Muscle of leg (tissue), 11 donors: Measurements from ENCODE around the gene CCR3. TPM values are rescaled to one million over a fixed set of nuclear protein-coding genes. Genes with fewer than 3 reads are reported as not detected.

Source experiments
- DNase-seq: peaks from one replicate; pipeline ENCODE4 v3.0.0; 2013
- H3K27ac ChIP-seq: one replicate; pipeline ENCODE4 v1.5.1; 2013; ENCODE audit warnings: mild to moderate bottlenecking, low read length, control low read depth
- H3K27me3 ChIP-seq: one replicate; pipeline ENCODE4 v1.6.1; 2013; ENCODE audit warnings: low read length; ENCODE audit not compliant: control insufficient read depth, insufficient read depth
- H3K36me3 ChIP-seq: one replicate; pipeline ENCODE4 v1.6.1; 2013; ENCODE audit warnings: low read length; ENCODE audit not compliant: control insufficient read depth, insufficient read depth
- H3K4me1 ChIP-seq: one replicate; pipeline ENCODE4 v1.6.1; 2013; ENCODE audit warnings: low read length; ENCODE audit not compliant: control insufficient read depth, insufficient read depth
- H3K4me3 ChIP-seq: one replicate; pipeline ENCODE4 v1.5.1; 2013; ENCODE audit warnings: low read length, control low read depth
- H3K9me3 ChIP-seq: replicated peaks from 2 replicates; pipeline ENCODE4 v1.6.1; 2013; ENCODE audit warnings: low read depth, low read length; ENCODE audit not compliant: control insufficient read depth
- WGBS: methylation state at CpG from one replicate; pipeline ENCODE4 v1.1.5; 2013; ENCODE audit warnings: missing lambda C conversion rate; ENCODE audit not compliant: insufficient coverage; 5-methylcytosine and 5-hydroxymethylcytosine counted together
- polyA plus RNA-seq, 8 donors: library from polyadenylated mRNA; unstranded; fragments of 120-200 nt; gene quantifications; one replicate each; pipeline versions ENCODE4 v1.2.1 to v1.2.3, GENCODE V29; 2013; ENCODE audit warnings: inconsistent platforms in 1 of 8, low replicate concordance in 1 of 8; ENCODE audit not compliant: insufficient read length in 8 of 8, insufficient read depth in 1 of 8
- total RNA-seq: library from RNA; stranded (reverse); fragments of 120-200 nt; gene quantifications from one replicate; pipeline ENCODE4 v1.2.4, GENCODE V29; 2013

CCR3 gene
- total and polyA plus RNA-seq, 9 donors = not detected

DNA sequence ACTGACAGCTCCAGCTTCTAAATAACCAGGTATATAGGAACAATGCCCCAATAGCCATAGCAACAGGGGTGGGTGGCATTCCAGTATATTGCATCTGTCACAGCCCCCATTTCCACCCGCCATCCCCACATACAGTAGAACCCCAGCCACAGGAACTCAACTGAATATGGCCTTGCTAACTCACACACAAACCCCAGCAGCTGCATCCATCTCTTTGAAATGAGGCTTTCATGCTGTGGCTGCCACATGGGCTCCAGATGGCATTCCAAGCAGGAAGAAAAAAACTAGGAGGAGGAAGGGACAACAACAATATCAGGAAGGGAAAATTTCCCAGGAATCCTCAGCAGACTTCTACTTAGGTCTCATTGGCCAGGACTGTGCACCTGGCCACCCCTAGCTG lies 54.6 kb downstream of the CCR3 start:
- H3K4me3 ChIP-seq = no peak overlapping the region
- H3K27ac ChIP-seq = no peak overlapping the region
- no peak for DNase-seq
- H3K36me3 ChIP-seq = no peaks in the 10 kb centered on the region
- H3K4me1 ChIP-seq = no peaks in the 10 kb centered on the region
- no peaks in the 10 kb centered on the region for H3K9me3 ChIP-seq
- H3K27me3 ChIP-seq = no peaks in the 10 kb centered on the region
- WGBS = 67% methylated on average over 1 of the region's 1 CpG

DNA sequence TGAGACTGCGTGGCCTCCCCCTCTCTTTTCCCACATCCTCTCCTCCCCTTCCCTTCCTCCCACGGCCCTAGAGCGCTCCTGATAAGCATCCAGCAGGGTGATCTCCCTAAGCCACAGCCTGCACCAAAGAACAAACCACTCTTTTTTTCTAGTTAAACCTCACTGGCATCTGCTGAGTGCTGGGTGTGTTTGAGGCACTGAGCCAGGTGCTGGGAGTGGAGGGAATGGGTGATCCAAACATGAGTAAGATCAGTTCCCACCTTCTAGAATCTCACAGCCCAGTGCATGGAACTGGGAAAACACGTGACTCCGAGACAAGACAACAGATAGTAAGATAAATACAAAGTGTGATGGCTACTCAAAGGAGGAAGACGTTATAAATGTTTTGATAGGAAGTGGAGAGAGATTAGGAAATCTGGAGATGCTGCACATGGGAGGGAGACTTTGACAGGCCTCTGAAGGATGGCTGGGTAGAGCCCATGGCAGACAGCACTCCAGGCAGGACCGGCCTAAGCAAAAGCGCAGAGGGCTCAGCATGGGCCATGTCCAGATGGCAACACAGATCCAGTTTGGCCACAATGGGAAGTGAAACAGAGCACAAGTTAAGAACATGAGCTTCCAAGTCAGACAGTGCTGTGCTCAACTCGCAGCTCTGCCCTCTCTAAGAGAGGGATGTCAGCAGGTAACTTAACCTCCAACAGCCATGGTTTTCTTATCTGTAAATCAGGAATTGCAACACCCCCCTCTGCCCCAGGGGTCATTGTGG lies 55.6 kb downstream of the CCR3 start:
- Histone ChIP-seq H3K4me3 (no peak overlapping the region), H3K27ac (no peak overlapping the region), H3K36me3 (no peaks in the 10 kb centered on the region), H3K27me3 (no peaks in the 10 kb centered on the region), H3K4me1 (no peaks in the 10 kb centered on the region), H3K9me3 (no peaks in the 10 kb centered on the region)
- 79% methylated on average over 7 of the region's 9 CpGs for WGBS
- peak; percentile 49 for DNase-seq

DNA sequence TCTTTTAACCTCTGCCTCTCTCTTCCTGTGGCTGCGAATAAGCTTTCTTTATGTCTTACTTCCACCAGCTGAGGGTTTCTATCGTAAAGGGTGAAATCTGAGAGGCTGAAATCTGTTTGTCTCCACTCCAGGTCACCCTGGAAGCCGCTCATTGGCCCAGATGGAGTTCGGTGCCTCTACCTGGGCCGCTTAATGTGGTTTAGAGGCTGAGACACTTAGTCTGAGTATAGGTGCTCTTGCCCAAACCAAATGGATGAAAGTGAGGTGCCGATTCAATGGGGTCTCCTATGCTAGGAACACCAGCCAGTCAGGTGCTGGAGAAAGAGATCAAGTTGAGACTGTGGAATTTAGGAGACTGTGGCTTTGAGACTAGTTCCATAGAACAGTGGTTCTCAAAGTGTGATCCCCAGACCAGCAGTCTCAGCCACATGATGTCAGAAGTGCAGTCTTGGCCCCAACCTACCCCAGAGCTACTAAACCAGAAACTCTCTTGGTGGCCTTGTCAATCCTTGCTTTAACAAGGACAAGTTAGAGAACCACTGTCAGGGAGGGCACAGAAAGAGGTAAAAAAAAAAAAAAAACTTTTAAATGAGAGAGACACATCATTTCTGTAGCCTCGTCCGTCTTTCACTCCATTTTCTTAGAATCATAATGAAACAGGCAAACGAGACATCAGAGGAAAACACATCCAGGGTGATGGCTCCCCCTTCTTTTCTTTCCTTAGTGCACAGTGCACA lies 56.8 kb downstream of the CCR3 start:
- Histone ChIP-seq H3K27ac (no peak overlapping the region), H3K4me1 (no peaks in the 10 kb centered on the region), H3K36me3 (no peaks in the 10 kb centered on the region), H3K4me3 (no peak overlapping the region), H3K9me3 (no peaks in the 10 kb centered on the region), H3K27me3 (peaks cover 2% of the 10 kb centered on the region)
- DNase-seq = no peak
- WGBS = 82% methylated on average over 6 of the region's 9 CpGs

DNA sequence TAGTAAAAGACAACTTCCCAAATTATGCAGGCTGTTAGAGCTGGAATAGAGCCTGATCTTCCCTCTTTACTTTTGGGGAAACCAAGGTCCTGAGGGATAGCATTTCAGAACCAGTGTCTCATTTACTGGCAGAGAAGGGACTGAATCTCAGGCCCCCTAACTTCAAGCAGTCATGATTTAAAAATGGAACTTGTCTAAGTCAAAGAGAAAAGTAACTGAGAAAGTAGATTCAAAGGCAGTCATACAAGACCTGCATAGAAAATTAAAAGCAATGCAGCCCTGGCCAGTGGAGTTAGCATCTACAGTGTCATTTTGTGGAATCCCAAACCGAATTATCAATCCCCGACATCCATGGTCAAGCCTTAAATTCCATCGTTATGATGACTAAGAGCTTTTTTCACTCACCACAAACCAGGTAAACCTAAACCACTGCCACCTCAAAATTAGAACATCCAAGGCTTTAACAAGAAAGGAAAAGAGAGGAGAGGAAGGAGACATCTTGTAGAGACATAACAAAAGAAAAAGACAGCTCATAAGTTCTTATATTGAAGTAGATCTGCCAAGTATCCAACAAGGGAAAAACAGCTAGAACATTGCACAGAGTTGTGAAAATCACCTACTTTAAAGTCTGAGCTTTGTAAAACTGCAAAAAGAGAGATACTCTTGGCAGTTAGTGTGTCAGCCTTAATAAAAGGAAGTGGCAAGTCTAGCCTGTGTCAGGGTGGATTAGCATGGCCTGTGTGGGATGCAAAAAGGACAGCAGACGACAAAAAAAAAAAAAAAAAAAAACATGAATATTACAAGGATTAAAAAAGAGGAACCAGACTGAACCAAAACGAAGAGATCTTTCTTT lies 57.6 kb downstream of the CCR3 start:
- no peaks in the 10 kb centered on the region for H3K9me3 ChIP-seq
- H3K36me3 ChIP-seq = no peaks in the 10 kb centered on the region
- H3K4me1 ChIP-seq = no peaks in the 10 kb centered on the region
- peak; percentile 32 for DNase-seq
- no peak overlapping the region for H3K4me3 ChIP-seq
- WGBS = 77% methylated on average over 3 of the region's 5 CpGs
- H3K27me3 ChIP-seq = peaks cover 2% of the 10 kb centered on the region
- no peak overlapping the region for H3K27ac ChIP-seq

DNA sequence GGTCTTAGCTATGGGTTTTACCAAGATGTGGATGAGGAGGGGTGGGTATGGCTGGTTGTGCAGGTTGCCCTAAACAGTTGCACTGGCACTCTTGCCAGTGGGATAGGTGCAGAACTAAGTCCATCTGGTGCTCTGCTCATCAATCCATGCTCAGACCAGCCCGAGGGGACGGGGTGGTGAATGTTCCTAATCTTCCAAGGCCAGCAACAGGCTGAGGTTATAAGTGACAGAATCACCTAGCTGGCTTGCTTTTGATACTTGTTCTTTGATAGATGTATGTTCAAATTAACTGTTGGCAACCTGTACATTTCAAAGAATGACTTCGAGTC lies 58.2 kb downstream of the CCR3 start:
- Histone ChIP-seq H3K4me3 (no peak overlapping the region), H3K9me3 (no peaks in the 10 kb centered on the region), H3K27ac (no peak overlapping the region), H3K36me3 (no peaks in the 10 kb centered on the region), H3K4me1 (no peaks in the 10 kb centered on the region), H3K27me3 (peaks cover 2% of the 10 kb centered on the region)
- no peak for DNase-seq
- WGBS = no CpG with 5 or more reads among the region's 3 CpGs

DNA sequence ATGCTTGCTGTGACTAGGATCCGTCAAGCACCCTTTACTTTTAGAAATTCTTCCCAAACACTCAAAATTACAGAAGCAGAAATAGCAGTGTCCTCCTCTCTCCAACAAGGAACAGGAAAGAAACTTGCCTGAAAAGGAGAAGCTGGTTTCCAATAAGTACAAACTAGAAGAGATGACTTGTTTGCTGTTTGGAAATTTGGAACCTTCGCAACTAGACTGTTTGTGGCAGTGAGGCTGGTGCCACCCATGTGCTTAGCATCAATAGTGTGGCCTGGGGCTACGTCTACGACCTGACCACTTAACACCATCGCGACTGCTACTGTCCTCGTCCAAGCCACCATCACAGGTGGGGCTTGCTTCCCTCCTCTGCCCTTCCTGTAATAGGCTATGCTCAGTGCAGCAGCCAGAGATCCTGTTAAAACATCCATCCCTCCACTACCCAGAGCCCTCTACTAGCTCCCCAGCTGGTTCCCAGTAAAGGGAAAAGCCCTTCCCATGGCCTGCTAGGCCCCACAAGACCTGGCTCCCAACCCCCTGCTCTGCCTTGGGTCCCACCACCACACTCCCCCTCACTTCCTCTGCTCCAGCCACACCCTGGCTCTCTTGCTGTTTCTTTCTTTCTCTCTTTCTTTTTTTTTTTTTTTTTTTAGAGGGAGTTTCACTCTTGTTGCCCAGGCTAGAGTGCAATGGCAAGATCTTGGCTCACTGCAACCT lies 59.0 kb downstream of the CCR3 start:
- Histone ChIP-seq H3K36me3 (no peaks in the 10 kb centered on the region), H3K9me3 (no peaks in the 10 kb centered on the region), H3K4me1 (no peaks in the 10 kb centered on the region), H3K4me3 (no peak overlapping the region), H3K27ac (no peak overlapping the region), H3K27me3 (peaks cover 2% of the 10 kb centered on the region)
- DNase-seq = peak; percentile 25
- WGBS = 72% methylated on average over 6 of the region's 7 CpGs

DNA sequence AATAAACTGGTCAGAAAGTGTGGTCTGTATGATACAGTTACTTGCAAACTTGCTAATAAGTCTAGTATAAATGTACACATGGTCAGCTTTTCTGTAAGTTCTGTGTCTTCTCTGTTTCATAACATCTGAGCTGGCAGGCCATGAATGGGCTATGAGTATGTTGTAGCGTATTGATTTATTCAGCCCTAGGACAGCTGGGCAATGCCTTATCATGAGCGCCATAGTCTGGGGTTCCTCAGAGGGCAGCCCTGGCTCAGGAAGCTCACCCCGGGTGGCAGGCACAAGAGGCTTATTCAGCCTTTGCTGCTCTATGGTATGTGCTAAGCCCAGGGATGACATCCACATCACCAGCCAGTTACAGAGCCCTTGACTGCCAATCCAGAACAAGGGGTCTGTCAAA lies 61.0 kb downstream of the CCR3 start:
- no peak for DNase-seq
- Histone ChIP-seq H3K4me3 (no peak overlapping the region), H3K27me3 (peaks cover 7% of the 10 kb centered on the region), H3K36me3 (no peaks in the 10 kb centered on the region), H3K4me1 (no peaks in the 10 kb centered on the region), H3K9me3 (no peaks in the 10 kb centered on the region), H3K27ac (no peak overlapping the region)
- WGBS = 80% methylated on average over 2 of the region's 3 CpGs

DNA sequence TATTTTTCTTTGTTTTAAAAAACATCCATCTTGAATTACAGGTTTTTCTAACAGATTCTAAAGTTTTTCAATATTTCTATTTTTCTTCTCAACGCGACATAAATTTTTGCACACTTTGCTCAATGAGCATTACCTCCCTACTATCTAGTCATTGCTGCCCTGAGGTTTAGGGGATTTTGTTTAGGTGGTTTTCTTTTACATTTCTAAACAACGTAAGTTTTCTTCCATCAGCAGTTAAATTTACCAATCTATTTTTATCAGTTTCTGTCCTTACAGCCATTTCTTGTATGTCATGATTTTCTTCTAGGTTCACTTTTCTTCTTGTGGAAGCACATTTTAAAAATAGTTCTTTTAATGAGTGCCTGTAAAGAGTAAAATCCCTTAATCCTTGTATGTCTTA lies 62.5 kb downstream of the CCR3 start:
- Histone ChIP-seq H3K27me3 (peaks cover 7% of the 10 kb centered on the region), H3K27ac (no peak overlapping the region), H3K9me3 (no peaks in the 10 kb centered on the region), H3K4me1 (no peaks in the 10 kb centered on the region), H3K36me3 (no peaks in the 10 kb centered on the region), H3K4me3 (no peak overlapping the region)
- DNase-seq = no peak
- WGBS = no CpG with 5 or more reads among the region's 3 CpGs

DNA sequence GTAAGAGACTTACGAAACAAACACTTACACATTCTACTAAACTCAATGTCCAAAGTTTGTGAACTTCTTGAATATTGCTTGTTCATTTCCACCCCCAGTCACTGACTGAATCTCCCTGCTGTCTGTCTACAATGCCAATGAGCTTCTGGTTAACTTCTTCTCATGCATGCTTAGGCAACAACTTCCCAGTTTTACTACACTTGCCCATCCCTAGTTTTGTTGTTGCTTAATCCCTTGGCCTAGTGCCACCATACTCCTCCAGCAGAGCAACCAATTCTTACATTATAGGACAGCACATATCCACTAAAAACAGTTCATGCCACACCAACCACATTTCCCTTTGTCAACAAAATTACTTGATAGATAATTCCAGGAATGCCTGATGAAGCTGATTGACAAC lies 70.7 kb downstream of the CCR3 start:
- peak; percentile 75 for DNase-seq
- H3K4me1 ChIP-seq = no peaks in the 10 kb centered on the region
- WGBS = 82% methylated on average over 1 of the region's 1 CpG
- no peaks in the 10 kb centered on the region for H3K9me3 ChIP-seq
- no peaks in the 10 kb centered on the region for H3K36me3 ChIP-seq
- no peaks in the 10 kb centered on the region for H3K27me3 ChIP-seq
- H3K4me3 ChIP-seq = no peak overlapping the region
- H3K27ac ChIP-seq = no peak overlapping the region

DNA sequence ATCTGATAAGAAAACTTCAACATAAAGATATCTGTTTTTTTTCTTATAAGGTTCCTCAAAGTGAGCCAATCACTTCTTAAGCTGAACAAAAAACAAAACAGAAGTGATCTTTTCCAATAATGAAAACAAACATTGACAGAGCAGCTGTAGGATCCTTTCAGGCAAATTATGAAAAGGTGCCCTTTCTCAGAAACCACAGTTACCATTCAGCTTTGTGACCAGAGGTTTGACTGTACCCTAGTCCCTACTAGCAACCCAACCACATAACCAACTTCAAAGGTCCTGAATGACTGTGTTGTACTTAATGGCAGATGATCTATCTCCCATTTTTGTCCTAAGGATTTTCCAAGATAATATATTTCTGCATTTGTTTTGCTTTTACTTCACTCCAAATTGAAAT lies 72.3 kb downstream of the CCR3 start:
- Histone ChIP-seq H3K27ac (no peak overlapping the region), H3K36me3 (no peaks in the 10 kb centered on the region), H3K27me3 (no peaks in the 10 kb centered on the region), H3K9me3 (no peaks in the 10 kb centered on the region), H3K4me1 (no peaks in the 10 kb centered on the region), H3K4me3 (no peak overlapping the region)
- no peak for DNase-seq
